Right lobe of liver (tissue), 6 donors: ENCODE data around the gene VPS18. TPM values are rescaled to one million over a fixed set of nuclear protein-coding genes. Genes with fewer than 3 reads are reported as not detected.

ENCODE experiments used
- ATAC-seq, 4 donors: fragments of 200-7000 bp; cut with Tn5 transposase; one replicate each; pipeline ENCODE4 v1.9.1; 2020; ENCODE audit warnings: mild to moderate bottlenecking in 4 of 4, moderate library complexity in 4 of 4
- DNase-seq, 3 donors: peaks; one replicate each; pipeline ENCODE4 v3.0.0-alpha.2; 2020
- H3K27ac ChIP-seq, 3 donors: fragments of 200-600 bp; one replicate each; pipeline ENCODE4 v1.8.0; 2022
- H3K27me3 ChIP-seq, 2 donors: fragments of 200-600 bp; one replicate each; pipeline ENCODE4 v1.8.0; 2022
- H3K36me3 ChIP-seq, 4 donors: fragments of 200-600 bp; sonication (generic) in 1 of 4; one replicate each; pipeline versions ENCODE4 v1.5.1 to v1.8.0; 2017 to 2022; ENCODE audit warnings: control low read depth in 1 of 4
- H3K4me1 ChIP-seq, 4 donors: fragments of 200-600 bp; sonication (generic) in 1 of 4; one replicate each; pipeline versions ENCODE4 v1.5.1 to v1.8.0; 2017 to 2022; ENCODE audit warnings: control low read depth in 1 of 4
- H3K4me3 ChIP-seq, 3 donors: fragments of 200-600 bp; one replicate each; pipeline ENCODE4 v1.8.0; 2022
- H3K9me3 ChIP-seq, 4 donors: fragments of 200-600 bp; sonication (generic) in 1 of 4; one replicate each; pipeline versions ENCODE4 v1.5.1 to v1.8.0; 2017 to 2022; ENCODE audit warnings: control low read depth in 1 of 4
- POLR2A ChIP-seq: fragments of 450-650 bp; IDR thresholded peaks from one replicate; pipeline ENCODE4 v1.6.1; 2017; ENCODE audit warnings: antibody characterized with exemption, mild to moderate bottlenecking
- WGBS: methylation state at CpG from one replicate; pipeline ENCODE4 v1.1.6; 2018; ENCODE audit warnings: low coverage, low lambda C conversion rate; ENCODE audit not compliant: insufficient coverage; ENCODE audit errors: missing lambda C conversion rate; 5-methylcytosine and 5-hydroxymethylcytosine counted together
- intact Hi-C, 2 donors: fragments of 100-400 bp; cut with DNase I; formaldehyde crosslinking; loops; one replicate each; pipeline versions ENCODE4 v1.11.2 to v1.14.1; 2022
- total RNA-seq, 6 experiments: library from RNA; depleted of rRNA in 2 of 6; stranded (reverse); fragments of >200 nt in 2 of 6; fragmentation: NEBNext Ultra II Directional in 3 of 6; extraction: Animal tissue kit (Norgen Biotek cat#: 25700) in 3 of 6; gene quantifications; one replicate each; pipeline versions ENCODE4 v1.1.0 to v1.2.4, GENCODE V29; 2016 to 2023
- TF ChIP-seq, protein P1 (sequence below), 4 donors: fragments of 200-600 bp in 3 of 4; fragments of 450-650 bp in 1 of 4; IDR thresholded peaks; one replicate each; pipeline versions ENCODE4 v1.5.1 to v1.8.0; 2016 to 2022; ENCODE audit warnings: antibody characterized with exemption in 4 of 4, mild to moderate bottlenecking in 2 of 4
- donor health status: DM: no; HTN: yes; CAD: no.
- donor health status: DM: no; HTN: no; CAD: no.
- donor health status: DM: no; HTN: no; CAD: no.
- donor health status: DM: no; HTN: yes; CAD: no.
- donor health status: DM: no; HTN: yes; CAD: no.

VPS18 gene
- total RNA-seq, 6 experiments from 2014 or later, result 8.4 to 24.7 (median 12.9) TPM

DNA sequence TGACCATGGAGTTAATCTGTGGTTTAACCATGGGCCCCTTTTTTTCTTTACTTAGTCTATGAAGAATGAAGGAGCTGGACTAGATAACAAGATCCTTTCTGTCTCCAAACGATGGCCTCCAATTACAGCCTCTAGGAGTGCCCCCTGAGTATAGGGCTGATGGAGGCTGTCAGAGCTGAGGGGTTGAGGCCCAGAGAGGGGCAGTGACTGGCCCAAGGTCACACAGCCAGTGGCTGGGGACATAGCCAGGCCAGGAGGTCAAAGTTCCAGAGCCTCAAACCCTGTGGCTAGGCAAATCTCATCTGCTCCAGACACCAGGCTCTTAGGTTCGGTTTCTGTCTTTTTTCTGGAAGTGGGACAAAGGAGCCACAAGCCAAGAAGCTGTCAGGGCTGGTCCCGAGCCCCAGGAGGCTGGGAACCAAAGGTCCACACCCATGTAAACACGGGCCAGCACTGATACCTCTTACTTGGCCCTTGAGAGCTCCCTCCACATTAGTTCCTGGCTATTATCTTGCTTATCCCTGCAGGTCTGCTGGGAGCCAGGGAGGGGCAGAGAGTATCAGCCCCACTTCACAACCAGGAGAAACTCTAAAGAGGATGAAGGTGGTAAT lies 30.5 kb upstream of the VPS18 start:
- Histone ChIP-seq H3K27me3 (no peaks in the 10 kb centered on the region), H3K27ac (no peak overlapping the region), H3K9me3 (no peaks in the 10 kb centered on the region), H3K36me3 (no peaks in the 10 kb centered on the region), H3K4me1 (no peaks in the 10 kb centered on the region), H3K4me3 (no peak overlapping the region)
- DNase-seq, result peak in 1 of 3 donors; percentile 25
- 57% methylated on average over 3 of the region's 4 CpGs for WGBS
- no peak for ATAC-seq
- TF ChIP-seq, protein P1, sequence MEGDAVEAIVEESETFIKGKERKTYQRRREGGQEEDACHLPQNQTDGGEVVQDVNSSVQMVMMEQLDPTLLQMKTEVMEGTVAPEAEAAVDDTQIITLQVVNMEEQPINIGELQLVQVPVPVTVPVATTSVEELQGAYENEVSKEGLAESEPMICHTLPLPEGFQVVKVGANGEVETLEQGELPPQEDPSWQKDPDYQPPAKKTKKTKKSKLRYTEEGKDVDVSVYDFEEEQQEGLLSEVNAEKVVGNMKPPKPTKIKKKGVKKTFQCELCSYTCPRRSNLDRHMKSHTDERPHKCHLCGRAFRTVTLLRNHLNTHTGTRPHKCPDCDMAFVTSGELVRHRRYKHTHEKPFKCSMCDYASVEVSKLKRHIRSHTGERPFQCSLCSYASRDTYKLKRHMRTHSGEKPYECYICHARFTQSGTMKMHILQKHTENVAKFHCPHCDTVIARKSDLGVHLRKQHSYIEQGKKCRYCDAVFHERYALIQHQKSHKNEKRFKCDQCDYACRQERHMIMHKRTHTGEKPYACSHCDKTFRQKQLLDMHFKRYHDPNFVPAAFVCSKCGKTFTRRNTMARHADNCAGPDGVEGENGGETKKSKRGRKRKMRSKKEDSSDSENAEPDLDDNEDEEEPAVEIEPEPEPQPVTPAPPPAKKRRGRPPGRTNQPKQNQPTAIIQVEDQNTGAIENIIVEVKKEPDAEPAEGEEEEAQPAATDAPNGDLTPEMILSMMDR (IDR thresholded peaks at IDR 0.05), result no peak
- no peak for TF ChIP-seq POLR2A
- intact Hi-C loops, result no loop called here

- ATAC-seq (no peak), DNase-seq (peak in 1 of 3 donors; percentile 3)
- H3K4me1 ChIP-seq, result no peaks in the 10 kb centered on the region
- H3K27ac ChIP-seq, result no peak overlapping the region
- no peaks in the 10 kb centered on the region for H3K27me3 ChIP-seq
- TF ChIP-seq POLR2A, result no peak
- TF ChIP-seq, protein P1 (IDR thresholded peaks at IDR 0.05), result no peak
- no peaks in the 10 kb centered on the region for H3K36me3 ChIP-seq
- no peak overlapping the region for H3K4me3 ChIP-seq
- intact Hi-C loops, result no loop called here
- WGBS, result 86% methylated on average over 4 of the region's 4 CpGs
- no peaks in the 10 kb centered on the region for H3K9me3 ChIP-seq
Measured at GRCh38 chr15:40867199-40867598, 27.1 kb upstream of the VPS18 start.

DNA sequence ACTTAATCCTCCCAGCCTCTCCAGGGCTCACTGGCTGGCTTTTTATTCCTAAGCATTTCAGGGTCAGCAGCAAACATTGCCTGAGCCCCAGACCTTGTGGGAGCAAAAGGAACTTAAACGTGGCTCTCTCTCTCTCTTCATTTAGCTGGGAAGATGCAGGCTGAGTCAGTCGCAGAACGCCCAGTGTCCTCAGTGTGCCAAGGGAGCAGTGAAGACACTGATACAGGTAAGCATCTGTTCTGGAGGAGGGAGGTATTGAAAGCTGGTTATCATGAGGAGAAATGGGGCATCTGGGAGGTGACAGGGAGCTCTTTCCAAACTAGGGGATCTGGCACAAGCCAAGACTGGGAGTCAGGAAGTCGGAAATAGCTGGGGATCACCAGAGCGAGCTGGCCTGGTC lies 24.6 kb upstream of the VPS18 start:
- no peaks in the 10 kb centered on the region for H3K36me3 ChIP-seq
- H3K27ac ChIP-seq, result no peak overlapping the region
- DNase-seq (peak in 1 of 3 donors; percentile 13), ATAC-seq (no peak)
- 56% methylated on average over 3 of the region's 5 CpGs for WGBS
- peaks cover 0 to 12% (median 0%) of the 10 kb centered on the region in 4 donors for H3K4me1 ChIP-seq
- intact Hi-C loops, result no loop called here
- H3K4me3 ChIP-seq, result no peak overlapping the region
- TF ChIP-seq, protein P1 (IDR thresholded peaks at IDR 0.05), result no peak
- TF ChIP-seq POLR2A, result no peak
- H3K27me3 ChIP-seq, result no peaks in the 10 kb centered on the region
- no peaks in the 10 kb centered on the region for H3K9me3 ChIP-seq

DNA sequence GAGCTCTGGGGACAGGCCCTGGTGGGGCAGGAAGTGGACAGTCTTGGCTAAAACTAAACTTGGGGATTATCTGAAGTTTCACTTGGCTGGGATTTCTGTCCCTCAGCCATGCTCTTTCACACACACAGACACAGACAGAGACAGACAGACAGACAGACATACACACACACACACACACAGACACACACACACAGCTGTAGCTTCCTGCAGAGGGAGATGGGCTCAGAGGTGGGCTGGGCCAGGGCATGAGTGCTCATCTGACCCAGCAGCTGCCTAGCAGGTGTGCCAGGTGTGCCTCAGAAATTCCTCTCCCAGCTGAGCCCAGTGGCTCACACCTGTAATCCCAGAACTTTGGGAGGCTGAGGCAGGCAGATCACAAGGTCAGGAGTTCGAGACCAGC lies 23.5 kb upstream of the VPS18 start:
- no peaks in the 10 kb centered on the region for H3K27me3 ChIP-seq
- H3K27ac ChIP-seq, result no peak overlapping the region
- intact Hi-C loops, result no loop called here
- no peak overlapping the region for H3K4me3 ChIP-seq
- peak in 1 of 3 donors; percentile 14 for DNase-seq
- TF ChIP-seq POLR2A, result no peak
- TF ChIP-seq, protein P1 (IDR thresholded peaks at IDR 0.05), result no peak
- no CpG with 5 or more reads among the region's 1 CpG for WGBS
- ATAC-seq, result no peak
- no peaks in the 10 kb centered on the region for H3K9me3 ChIP-seq
- H3K36me3 ChIP-seq, result no peaks in the 10 kb centered on the region
- peaks cover 0 to 12% (median 0%) of the 10 kb centered on the region in 4 donors for H3K4me1 ChIP-seq
